Endothelial cell of umbilical vein (primary cell): ENCODE results near the gene KLHL6.

ENCODE experiments used
- CTCF ChIP-seq, 2 donors: IDR thresholded peaks; 1 replicate in 1 of 2; 2 replicates in 1 of 2; pipeline ENCODE4 v1.5.1; 2011; ENCODE audit warnings: low read length in 2 of 2, mild to moderate bottlenecking in 2 of 2, moderate library complexity in 2 of 2, control low read depth in 1 of 2, inconsistent platforms in 1 of 2, low read depth in 1 of 2; ENCODE audit not compliant: insufficient read depth in 1 of 2; ENCODE audit errors: extremely low read depth in 1 of 2
- EZH2 ChIP-seq: IDR thresholded peaks from 2 replicates; pipeline ENCODE4 v1.6.1; 2012; ENCODE audit warnings: borderline replicate concordance, low read depth, mild to moderate bottlenecking, moderate library complexity, low read length, inconsistent platforms; ENCODE audit not compliant: severe bottlenecking
- GATA2 ChIP-seq: IDR thresholded peaks from 2 replicates; pipeline ENCODE4 v1.7.0; 2011; ENCODE audit warnings: low read depth, mild to moderate bottlenecking, moderate library complexity, mixed read lengths, low read length; ENCODE audit not compliant: insufficient read length, insufficient read depth
- POLR2A ChIP-seq: IDR thresholded peaks from 2 replicates; pipeline ENCODE4 v1.6.1; 2012; ENCODE audit warnings: low read depth, mild to moderate bottlenecking, control low read depth, low read length
- POLR2AphosphoS5 ChIP-seq: IDR thresholded peaks from 2 replicates; pipeline ENCODE4 v1.6.1; 2012; ENCODE audit warnings: low read depth, mild to moderate bottlenecking, control low read depth, low read length, moderate library complexity; ENCODE audit not compliant: insufficient read depth
- TF ChIP-seq, protein P1 (sequence below): IDR thresholded peaks from 2 replicates; pipeline ENCODE4 v1.6.1; 2011; ENCODE audit not compliant: insufficient read depth, insufficient read length

- TF ChIP-seq CTCF (IDR thresholded peaks at IDR 0.05; ENCODE audit: extremely low read depth in 1 of 2, insufficient read depth in 1 of 2, low read depth in 1 of 2, low read length in 2 of 2): no peak
- TF ChIP-seq EZH2: no peak
- TF ChIP-seq POLR2AphosphoS5: no peak
- no peak for TF ChIP-seq POLR2A
- no peak for TF ChIP-seq GATA2
- TF ChIP-seq, protein P1, sequence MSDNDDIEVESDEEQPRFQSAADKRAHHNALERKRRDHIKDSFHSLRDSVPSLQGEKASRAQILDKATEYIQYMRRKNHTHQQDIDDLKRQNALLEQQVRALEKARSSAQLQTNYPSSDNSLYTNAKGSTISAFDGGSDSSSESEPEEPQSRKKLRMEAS: no peak
Measured at GRCh38 chr3:183594636-183595035, 39.1 kb upstream of the KLHL6 start.
